NCI-H345 treated with DMSO at 0.1 percent for 48 hours (cell line): ENCODE results near the gene KRT2.

Experiments
- DNase-seq: peaks from one replicate; lab custom pipeline; 2025; ENCODE audit not compliant: unreplicated experiment; lab: John Stamatoyannopoulos, UW

Gene KRT2

GRCh38 chr12:52617403-52617785, 34.6 kb downstream of the KRT2 start:
- DNase-seq = no peak

- DNase-seq = no peak
Measured at GRCh38 chr12:52616680-52617402, 35.2 kb downstream of the KRT2 start.

- DNase-seq = no peak
Measured at GRCh38 chr12:52615912-52616311, 36.1 kb downstream of the KRT2 start.

GRCh38 chr12:52615208-52615868, 36.7 kb downstream of the KRT2 start:
- no peak for DNase-seq

- DNase-seq = no peak
Measured at GRCh38 chr12:52614381-52615207, 37.4 kb downstream of the KRT2 start.

- no peak for DNase-seq
Measured at GRCh38 chr12:52613384-52614030, 38.5 kb downstream of the KRT2 start.

GRCh38 chr12:52612431-52613383, 39.3 kb downstream of the KRT2 start:
- no peak for DNase-seq

- DNase-seq = no peak
Measured at GRCh38 chr12:52611080-52611468, 40.9 kb downstream of the KRT2 start.

- DNase-seq = no peak
Measured at GRCh38 chr12:52608826-52609630, 43.0 kb downstream of the KRT2 start.

GRCh38 chr12:52608161-52608560, 43.9 kb downstream of the KRT2 start:
- DNase-seq = no peak

- no peak for DNase-seq
Measured at GRCh38 chr12:52607314-52607713, 44.7 kb downstream of the KRT2 start.

- no peak for DNase-seq
Measured at GRCh38 chr12:52606581-52607218, 45.3 kb downstream of the KRT2 start.

GRCh38 chr12:52606096-52606495, 45.9 kb downstream of the KRT2 start:
- DNase-seq = no peak

- no peak for DNase-seq
Measured at GRCh38 chr12:52605542-52605941, 46.5 kb downstream of the KRT2 start.

- DNase-seq = no peak
Measured at GRCh38 chr12:52604859-52605258, 47.2 kb downstream of the KRT2 start.

GRCh38 chr12:52603314-52603713, 48.7 kb downstream of the KRT2 start:
- no peak for DNase-seq

GRCh38 chr12:52602552-52602951, 49.5 kb downstream of the KRT2 start:
- DNase-seq = no peak

GRCh38 chr12:52601671-52602070, 50.3 kb downstream of the KRT2 start:
- no peak for DNase-seq

- DNase-seq = no peak
Measured at GRCh38 chr12:52600941-52601481, 51.0 kb downstream of the KRT2 start, which contains the start of gene KRT72. KRT72 (minus strand) TSS chr12:52601463; CDS start chr12:52601452, 11 bp downstream.
